HG02678 (cell line): ENCODE data around the gene C2CD4B.

Experiments
- ATAC-seq: cut with Tn5 transposase; IDR thresholded peaks from one replicate; pipeline ENCODE4 v1.9.1; 2021; ENCODE audit warnings: mild to moderate bottlenecking, moderate library complexity; ENCODE audit not compliant: unreplicated experiment

C2CD4B gene

DNA sequence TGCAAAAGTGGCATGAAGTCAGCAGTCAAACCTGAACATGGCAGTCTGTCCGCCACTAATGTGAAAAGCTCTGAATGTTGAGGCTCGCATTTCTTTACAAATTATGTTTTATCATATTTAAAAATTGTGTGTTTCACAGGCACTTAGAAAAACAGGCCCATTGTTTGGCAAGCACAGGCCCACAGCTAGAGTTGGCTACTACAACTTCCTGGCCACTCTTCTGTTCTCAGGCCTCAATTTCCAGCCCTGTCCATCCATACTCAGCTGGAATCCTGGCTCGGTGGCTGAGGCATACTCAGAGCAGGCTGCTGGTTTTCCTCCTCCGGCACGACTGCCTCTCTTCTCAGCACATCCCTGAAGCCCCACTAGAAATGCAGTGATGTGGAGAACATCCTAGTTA, 44.3 kb downstream of the C2CD4B start:
- ATAC-seq = no peak

- no peak for ATAC-seq
These were observed 45.2 kb downstream of the C2CD4B start for GRCh38 chr15:62119874-62120273.

DNA sequence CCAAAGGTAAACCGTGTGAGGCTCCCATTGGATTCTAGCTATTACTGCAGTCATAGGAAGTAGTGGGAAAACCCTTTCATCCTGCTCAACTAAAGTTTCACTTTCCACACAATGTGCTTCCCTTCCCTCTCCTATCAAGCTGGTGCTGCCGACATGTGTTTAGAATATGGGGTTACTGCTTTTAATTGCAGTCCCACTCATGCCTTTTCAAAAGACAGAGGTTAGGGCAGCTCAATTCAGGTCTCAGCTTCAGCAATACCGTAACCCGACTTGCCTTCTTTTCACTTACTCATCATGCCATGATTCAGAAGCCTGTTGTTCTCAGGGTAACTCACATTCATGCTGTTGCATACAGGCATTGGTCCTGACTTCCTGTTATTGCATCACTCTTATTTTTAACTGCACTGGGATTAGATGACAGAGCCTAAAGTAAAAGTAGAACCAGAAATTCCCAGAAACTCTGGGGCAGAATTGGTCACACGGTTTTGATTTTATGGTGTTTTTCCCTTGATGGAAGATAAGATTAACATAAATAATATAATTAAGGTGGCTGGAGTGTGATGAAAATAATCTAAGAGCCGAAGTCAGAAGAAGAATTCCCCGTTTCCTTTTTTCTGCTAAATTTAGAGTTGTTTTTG, 45.7 kb downstream of the C2CD4B start:
- no peak for ATAC-seq

DNA sequence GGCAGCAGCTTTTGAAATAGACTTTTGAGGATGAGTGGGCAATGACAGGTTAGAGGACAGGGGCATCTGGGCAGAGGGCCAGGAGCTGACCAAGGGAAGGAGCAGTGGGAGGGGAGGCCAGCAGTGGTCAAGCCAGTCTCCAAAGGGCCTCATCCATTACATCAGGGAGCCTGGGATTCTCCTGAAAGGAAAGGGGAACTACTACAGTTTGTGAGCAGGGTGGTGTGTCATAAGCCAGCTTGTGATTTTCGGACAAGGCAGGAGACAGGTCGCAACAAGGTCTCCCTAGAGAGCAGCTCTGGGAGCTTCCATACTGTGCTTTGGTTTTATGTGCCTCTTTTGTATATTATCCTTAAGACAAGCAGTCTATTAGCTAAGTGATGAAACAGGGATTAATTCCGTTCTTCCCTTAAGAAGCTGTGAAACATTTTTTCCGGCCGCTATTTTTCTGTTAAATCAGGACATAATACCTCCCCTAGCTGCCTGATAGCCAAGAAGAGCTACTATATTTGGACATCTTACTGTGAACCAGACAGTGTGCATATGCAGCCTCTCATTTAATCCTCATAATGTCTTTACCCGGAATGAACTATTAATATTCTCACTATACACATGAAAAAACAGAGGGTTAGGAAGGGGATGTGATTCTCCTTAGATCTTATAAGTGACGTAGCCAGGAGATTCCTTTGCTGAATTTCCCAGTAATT, 46.4 kb downstream of the C2CD4B start:
- no peak for ATAC-seq

GRCh38 chr15:62115847-62116246, 49.2 kb downstream of the C2CD4B start:
- ATAC-seq = no peak
